ENCODE results near the gene GTF3C1.

The GTF3C1 gene

GRCh38 chr16:27462846-27463682 lies 86.6 kb downstream of the GTF3C1 start:
- H3K9ac ChIP-seq (ENCODE audit: low read length), result no peak overlapping the region
- H3K9me2 ChIP-seq (replicated peaks; ENCODE audit: insufficient read depth, low read length), result no peaks in the 10 kb centered on the region
- TF ChIP-seq EZH2phosphoT487 (IDR thresholded peaks at IDR 0.05; ENCODE audit: low read length) (no peak), EZH2 (optimal IDR thresholded peaks at IDR 0.05; ENCODE audit: low read depth, low read length) (no peak), CTCF (IDR thresholded peaks at IDR 0.05; ENCODE audit: low read length) (no peak)
- H3K36me3 ChIP-seq (replicated peaks; ENCODE audit: insufficient read depth, low read length), result no peaks in the 10 kb centered on the region
- H3F3A ChIP-seq (ENCODE audit: insufficient read depth, low read length), result no peaks in the 10 kb centered on the region
- no peak overlapping the region for H3K4me2 ChIP-seq (ENCODE audit: low read depth, low read length)
- H2AFZ ChIP-seq (ENCODE audit: low read length), result no peak overlapping the region
- no peaks in the 10 kb centered on the region for H3K79me2 ChIP-seq (ENCODE audit: low read length)
- H3K4me1 ChIP-seq (ENCODE audit: low read length), result no peaks in the 10 kb centered on the region
- H3K4me3 ChIP-seq (ENCODE audit: low read length), result no peak overlapping the region
- H3K27me3 ChIP-seq (replicated peaks; ENCODE audit: insufficient read depth, low read length), result no peaks in the 10 kb centered on the region
- no peaks in the 10 kb centered on the region for H3K9me3 ChIP-seq (replicated peaks; ENCODE audit: insufficient read depth, low read length)
- no peak overlapping the region for H3K27ac ChIP-seq (ENCODE audit: low read length)
- no peak for DNase-seq
- no peaks in the 10 kb centered on the region for H4K20me1 ChIP-seq (ENCODE audit: insufficient read depth, low read length)

GRCh38 chr16:27462200-27462845 lies 87.4 kb downstream of the GTF3C1 start:
- H3K9me3 ChIP-seq (replicated peaks; ENCODE audit: insufficient read depth, low read length), result no peaks in the 10 kb centered on the region
- no peak overlapping the region for H3K9ac ChIP-seq (ENCODE audit: low read length)
- no peak overlapping the region for H3K27ac ChIP-seq (ENCODE audit: low read length)
- H3K9me2 ChIP-seq (replicated peaks; ENCODE audit: insufficient read depth, low read length), result no peaks in the 10 kb centered on the region
- no peaks in the 10 kb centered on the region for H3K79me2 ChIP-seq (ENCODE audit: low read length)
- H3K27me3 ChIP-seq (replicated peaks; ENCODE audit: insufficient read depth, low read length), result no peaks in the 10 kb centered on the region
- DNase-seq, result no peak
- no peaks in the 10 kb centered on the region for H4K20me1 ChIP-seq (ENCODE audit: insufficient read depth, low read length)
- no peak overlapping the region for H2AFZ ChIP-seq (ENCODE audit: low read length)
- no peaks in the 10 kb centered on the region for H3F3A ChIP-seq (ENCODE audit: insufficient read depth, low read length)
- TF ChIP-seq EZH2 (optimal IDR thresholded peaks at IDR 0.05; ENCODE audit: low read depth, low read length) (no peak), CTCF (IDR thresholded peaks at IDR 0.05; ENCODE audit: low read length) (no peak), EZH2phosphoT487 (IDR thresholded peaks at IDR 0.05; ENCODE audit: low read length) (no peak)
- no peak overlapping the region for H3K4me2 ChIP-seq (ENCODE audit: low read depth, low read length)
- no peaks in the 10 kb centered on the region for H3K4me1 ChIP-seq (ENCODE audit: low read length)
- H3K4me3 ChIP-seq (ENCODE audit: low read length), result no peak overlapping the region
- H3K36me3 ChIP-seq (replicated peaks; ENCODE audit: insufficient read depth, low read length), result no peaks in the 10 kb centered on the region

GRCh38 chr16:27461483-27462171 lies 88.1 kb downstream of the GTF3C1 start:
- H3K36me3 ChIP-seq (replicated peaks; ENCODE audit: insufficient read depth, low read length), result no peaks in the 10 kb centered on the region

More at GRCh38 chr16:27461483-27462171, 88.1 kb downstream of the GTF3C1 start:
- Histone ChIP-seq H3K4me3 (ENCODE audit: low read length) (no peak overlapping the region), H3K9me3 (replicated peaks; ENCODE audit: insufficient read depth, low read length) (no peaks in the 10 kb centered on the region), H3K27ac (ENCODE audit: low read length) (no peak overlapping the region), H3K4me2 (ENCODE audit: low read depth, low read length) (no peak overlapping the region), H3K9me2 (replicated peaks; ENCODE audit: insufficient read depth, low read length) (no peaks in the 10 kb centered on the region), H3F3A (ENCODE audit: insufficient read depth, low read length) (no peaks in the 10 kb centered on the region), H3K9ac (ENCODE audit: low read length) (no peak overlapping the region), H3K4me1 (ENCODE audit: low read length) (no peaks in the 10 kb centered on the region), H4K20me1 (ENCODE audit: insufficient read depth, low read length) (no peaks in the 10 kb centered on the region), H2AFZ (ENCODE audit: low read length) (no peak overlapping the region), H3K27me3 (replicated peaks; ENCODE audit: insufficient read depth, low read length) (no peaks in the 10 kb centered on the region), H3K79me2 (ENCODE audit: low read length) (no peaks in the 10 kb centered on the region)
- no peak for DNase-seq
- TF ChIP-seq EZH2phosphoT487 (IDR thresholded peaks at IDR 0.05; ENCODE audit: low read length), result no peak
- no peak for TF ChIP-seq CTCF (IDR thresholded peaks at IDR 0.05; ENCODE audit: low read length)
- no peak for TF ChIP-seq EZH2 (optimal IDR thresholded peaks at IDR 0.05; ENCODE audit: low read depth, low read length)

Measured in MM.1S (cell line).